NCI-H128 (cell line): Measurements from ENCODE around the gene HACD1.

ENCODE experiments used
- DNase-seq: peaks from one replicate; lab custom pipeline; 2025; ENCODE audit not compliant: unreplicated experiment; lab: John Stamatoyannopoulos, UW

Gene HACD1

GRCh38 chr10:17586821-17587234 lies 30.3 kb downstream of the HACD1 start:
- DNase-seq = no peak

GRCh38 chr10:17585016-17585415 lies 32.2 kb downstream of the HACD1 start:
- DNase-seq = no peak

- DNase-seq = no peak
Observed at GRCh38 chr10:17580885-17581284, 36.3 kb downstream of the HACD1 start.

GRCh38 chr10:17578603-17579002 lies 38.6 kb downstream of the HACD1 start:
- no peak for DNase-seq

- DNase-seq = no peak
Observed at GRCh38 chr10:17576768-17577167, 40.4 kb downstream of the HACD1 start.

GRCh38 chr10:17564911-17565310 lies 52.3 kb downstream of the HACD1 start:
- no peak for DNase-seq

GRCh38 chr10:17563452-17563851 lies 53.7 kb downstream of the HACD1 start:
- DNase-seq = no peak

- no peak for DNase-seq
Observed at GRCh38 chr10:17562614-17563013, 54.6 kb downstream of the HACD1 start.

- no peak for DNase-seq
Observed at GRCh38 chr10:17561111-17561510, 56.1 kb downstream of the HACD1 start.

GRCh38 chr10:17557459-17557858 lies 59.7 kb downstream of the HACD1 start:
- no peak for DNase-seq

- DNase-seq = no peak
Observed at GRCh38 chr10:17548770-17549169, 68.4 kb downstream of the HACD1 start.

- DNase-seq = no peak
Observed at GRCh38 chr10:17548162-17548561, 69.0 kb downstream of the HACD1 start.

- no peak for DNase-seq
Observed at GRCh38 chr10:17547060-17547459, 70.1 kb downstream of the HACD1 start.

- DNase-seq = no peak
Observed at GRCh38 chr10:17544465-17544864, 72.7 kb downstream of the HACD1 start.
